HG03280 (cell line): ENCODE measurements around the gene DOCK3.
"Not testable (repeated sequence)": the region's sequence is repeated elsewhere in the genome, so short reads cannot be mapped to it uniquely, and the experiment has no call there.

Source experiments
- ATAC-seq: cut with Tn5 transposase; IDR thresholded peaks from one replicate; pipeline ENCODE4 v1.9.1; 2021; ENCODE audit warnings: mild to moderate bottlenecking, moderate library complexity; ENCODE audit not compliant: unreplicated experiment

The DOCK3 gene

DNA sequence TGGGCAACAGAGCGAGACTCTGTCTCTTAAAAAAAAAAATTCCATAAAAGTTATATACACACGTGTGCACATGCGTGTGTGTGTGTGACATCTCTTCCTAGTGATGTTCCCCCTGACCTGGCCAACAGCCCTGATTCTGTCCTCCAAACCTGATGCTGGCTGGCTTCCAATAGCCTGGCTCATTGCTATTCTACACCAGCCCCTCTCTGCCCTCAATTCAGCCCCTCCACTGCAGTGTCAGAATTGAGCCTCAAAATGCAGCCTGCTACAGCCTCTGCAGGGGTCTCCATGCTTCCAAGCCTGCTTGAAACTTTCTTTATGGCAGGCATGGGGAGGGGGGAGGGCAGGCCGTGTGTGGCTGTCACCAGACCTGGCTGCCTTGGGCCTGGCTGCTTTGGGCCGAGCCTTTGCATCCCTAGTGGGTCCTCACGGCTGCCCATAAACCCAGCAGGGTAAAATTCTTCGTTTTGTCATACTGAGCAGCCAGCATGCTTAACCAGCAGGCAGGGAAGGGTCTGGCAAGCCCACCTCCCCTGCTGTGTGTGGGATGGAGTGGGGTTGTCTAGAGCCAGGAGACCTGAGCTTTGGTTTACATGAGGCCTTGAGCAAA, 22.7 kb upstream of the DOCK3 start:
- no peak for ATAC-seq

DNA sequence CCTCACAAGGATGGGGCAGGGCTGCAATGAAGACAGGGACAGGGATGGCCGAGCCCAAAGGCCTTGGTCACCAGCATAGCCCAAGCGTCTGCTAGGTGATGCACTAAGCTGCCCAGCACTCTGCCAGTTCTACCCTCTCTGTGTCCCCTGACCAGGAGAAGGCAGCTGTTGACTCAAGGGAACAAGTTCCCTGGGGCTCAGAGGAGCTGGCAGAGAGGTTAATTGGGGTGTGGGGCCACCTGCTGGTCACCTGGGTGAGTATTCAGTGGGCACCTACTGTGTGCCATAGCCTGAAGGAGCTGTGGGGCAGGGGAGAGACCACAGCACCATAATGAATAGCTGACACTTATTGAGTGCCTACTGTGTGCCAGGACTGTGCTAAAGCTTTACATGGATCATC, 22.0 kb upstream of the DOCK3 start:
- no peak for ATAC-seq

DNA sequence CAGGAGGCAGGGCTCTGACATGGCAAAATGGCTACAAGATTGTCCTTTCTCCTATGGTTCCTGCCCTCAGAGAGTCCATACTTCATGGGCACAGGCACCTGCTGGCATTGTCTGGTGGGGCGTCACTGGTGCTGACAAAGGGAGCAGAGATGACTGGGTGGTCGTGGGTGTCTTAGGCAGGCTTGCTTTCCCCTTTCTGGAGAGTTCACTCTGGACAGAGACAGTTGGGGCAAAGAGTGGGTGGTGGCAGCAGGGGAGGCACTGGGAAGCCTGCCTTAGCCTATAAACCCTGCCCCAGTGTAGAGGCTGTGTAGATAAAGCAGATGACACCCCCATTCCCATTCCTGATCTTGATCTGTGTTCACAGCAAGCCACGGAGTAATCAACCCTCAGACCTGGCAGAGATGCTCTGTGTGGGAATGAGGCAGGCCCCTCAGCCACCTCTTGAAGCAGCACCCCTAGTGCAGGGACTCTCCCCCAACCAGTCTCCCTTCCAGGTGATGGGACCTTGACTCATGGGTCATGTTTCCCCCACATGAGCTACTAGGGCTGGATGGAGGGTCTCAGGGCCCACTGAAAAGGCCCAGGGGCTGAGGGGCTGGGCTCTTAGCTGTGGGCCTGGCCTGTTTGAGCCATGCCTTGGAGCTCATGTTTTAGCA, 20.7 kb upstream of the DOCK3 start:
- ATAC-seq, result no peak

DNA sequence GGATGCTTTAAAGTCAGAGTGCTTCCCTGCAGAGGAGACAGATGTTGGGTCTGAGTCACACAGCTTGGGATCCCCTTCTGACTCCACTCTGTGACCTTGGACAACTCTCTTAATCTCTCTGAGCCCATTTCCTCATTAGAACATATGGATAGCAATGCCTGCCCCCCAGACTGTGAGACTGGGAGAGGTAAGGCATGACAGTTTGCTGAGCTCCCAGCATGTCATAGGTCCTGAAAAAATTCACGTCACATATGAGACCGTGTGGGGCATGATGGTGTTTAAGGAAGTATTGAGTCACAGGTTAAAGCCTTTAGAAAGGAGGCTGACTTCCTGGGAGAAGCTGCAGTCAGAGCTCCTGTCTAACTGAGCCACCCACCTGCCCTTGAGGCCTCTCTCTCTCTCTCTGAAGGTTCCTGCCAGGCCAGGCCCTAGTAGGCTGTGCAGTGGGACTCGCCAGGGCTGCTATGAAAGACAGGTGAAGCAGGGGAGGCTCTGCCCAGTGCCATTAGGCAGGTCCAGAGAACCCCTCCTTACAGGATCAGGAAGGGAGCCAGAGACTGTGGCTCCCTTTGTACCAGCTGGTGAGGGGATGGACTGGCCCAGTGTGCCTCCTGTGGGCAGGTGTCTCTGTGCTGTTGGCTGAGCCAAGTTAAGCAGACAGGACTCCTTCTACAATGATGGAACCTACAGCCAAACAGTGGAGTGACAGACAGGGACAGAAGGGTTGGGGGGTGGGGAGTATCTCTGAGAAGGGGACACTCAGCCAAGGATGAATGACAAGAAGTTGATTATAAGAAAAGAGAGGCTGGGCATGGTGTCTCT, 19.5 kb upstream of the DOCK3 start:
- no peak for ATAC-seq

DNA sequence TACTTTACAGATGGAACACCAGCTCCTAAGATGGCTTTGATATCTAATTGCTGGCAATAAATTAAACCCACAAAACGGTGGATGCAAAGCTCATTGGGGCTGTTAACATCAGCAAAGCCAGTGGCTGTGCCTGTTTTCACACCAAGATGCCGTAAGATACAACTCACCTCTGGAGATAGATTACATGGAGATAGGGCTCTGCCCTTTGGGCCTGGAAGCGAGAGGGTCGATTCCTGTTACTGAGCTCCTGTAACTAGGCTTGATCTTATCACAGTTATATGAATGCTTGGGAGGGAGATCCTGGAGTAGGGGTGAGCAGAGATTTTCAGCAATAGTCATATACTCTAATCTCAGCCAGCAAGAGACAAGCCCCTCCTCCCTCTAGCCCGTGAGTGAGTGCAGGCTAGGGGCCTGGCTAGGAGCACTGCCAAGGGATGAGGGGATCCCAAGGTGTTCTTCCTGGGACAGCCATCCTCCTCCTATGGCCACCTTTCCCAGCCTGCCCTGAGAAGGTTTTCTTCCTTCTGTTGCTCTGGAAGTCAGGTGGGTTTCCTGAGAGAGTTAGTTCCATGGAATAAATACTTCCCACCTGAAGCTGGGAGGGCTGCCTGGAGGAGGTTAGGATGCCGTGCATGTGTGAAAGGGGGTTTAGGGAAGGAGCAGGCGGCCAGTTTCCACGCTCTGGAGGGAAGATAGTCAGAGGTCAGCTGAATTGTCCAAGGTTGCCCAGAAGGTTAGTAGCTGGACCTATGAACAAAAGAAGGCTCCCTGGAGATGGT, 18.1 kb upstream of the DOCK3 start:
- ATAC-seq, result no peak

DNA sequence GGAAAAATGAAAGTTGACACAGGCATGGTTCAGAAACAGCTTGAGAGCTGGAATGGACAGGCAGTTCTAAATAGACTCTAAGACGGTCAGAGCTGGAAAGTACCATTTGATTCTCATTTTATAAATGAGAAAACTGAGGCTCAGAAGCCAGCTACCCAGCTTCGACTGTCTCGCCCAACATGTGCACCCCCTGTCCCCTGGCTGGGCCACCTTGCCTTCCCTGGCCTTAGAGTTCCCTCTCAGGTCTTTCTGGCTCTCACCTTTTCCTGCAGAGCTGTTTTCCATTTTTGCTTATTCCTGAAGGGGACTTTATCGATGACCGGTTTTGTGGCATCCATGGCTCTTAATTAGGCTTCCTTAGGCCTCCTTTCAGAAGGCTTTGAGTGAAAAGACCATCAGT, 17.3 kb upstream of the DOCK3 start:
- no peak for ATAC-seq

DNA sequence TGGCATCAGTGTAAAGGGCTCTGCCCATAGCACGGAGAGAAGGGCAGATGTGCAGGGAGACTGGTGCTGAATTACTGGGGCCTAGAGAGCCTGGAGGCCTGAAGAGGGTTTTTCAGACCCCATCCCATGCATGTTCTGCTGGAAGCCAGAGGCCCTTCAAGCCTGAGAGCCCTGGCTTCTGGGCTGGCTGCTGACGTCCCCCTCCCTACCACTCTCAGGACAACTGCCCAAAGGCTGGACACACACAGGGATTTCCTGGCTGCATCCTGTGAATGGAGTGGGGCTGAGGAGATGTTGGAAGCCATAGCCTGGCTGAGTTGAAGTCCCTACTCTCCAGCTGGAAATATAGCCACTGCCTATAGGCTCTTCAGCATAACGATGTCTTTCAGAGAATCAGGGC, 16.9 kb upstream of the DOCK3 start:
- ATAC-seq, result no peak

DNA sequence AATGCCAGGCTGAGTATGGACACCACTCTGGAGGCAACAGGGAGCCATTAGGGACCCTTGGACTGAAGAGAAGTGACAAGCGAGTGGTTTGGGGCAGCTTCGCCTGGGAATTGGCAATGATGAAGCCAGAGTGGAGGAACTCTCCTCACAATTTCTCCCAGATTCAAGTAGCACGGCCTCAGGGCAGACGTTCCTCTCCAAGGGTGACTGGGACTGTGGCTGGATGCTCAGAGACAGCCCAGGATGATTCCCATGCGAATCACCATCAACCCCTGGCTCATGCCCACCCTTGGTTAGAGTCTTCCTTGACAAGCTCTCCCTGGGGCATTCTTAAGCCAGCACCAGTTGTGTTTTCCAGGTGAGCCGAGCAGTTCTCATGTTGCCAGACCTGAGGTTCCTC, 16.3 kb upstream of the DOCK3 start:
- no peak for ATAC-seq

DNA sequence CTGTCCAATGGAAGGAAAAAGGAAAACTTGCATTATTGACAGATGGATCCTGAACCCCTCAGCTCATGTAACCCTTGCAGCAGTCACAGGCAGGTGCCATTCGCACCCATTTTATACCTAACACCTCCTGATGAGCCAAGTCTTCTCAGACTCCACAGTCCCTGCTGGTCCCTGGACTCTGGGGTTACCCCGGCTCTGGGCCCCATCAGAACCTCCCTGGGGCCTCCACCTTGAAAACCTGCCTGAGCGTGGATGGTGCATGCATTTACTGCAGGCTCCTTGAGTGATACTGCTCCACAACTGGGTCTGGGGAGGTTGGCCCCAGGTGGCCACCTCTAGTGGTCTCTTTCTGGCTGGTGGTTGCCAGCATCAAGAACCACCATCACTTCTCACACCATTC, 15.9 kb upstream of the DOCK3 start:
- no peak for ATAC-seq

DNA sequence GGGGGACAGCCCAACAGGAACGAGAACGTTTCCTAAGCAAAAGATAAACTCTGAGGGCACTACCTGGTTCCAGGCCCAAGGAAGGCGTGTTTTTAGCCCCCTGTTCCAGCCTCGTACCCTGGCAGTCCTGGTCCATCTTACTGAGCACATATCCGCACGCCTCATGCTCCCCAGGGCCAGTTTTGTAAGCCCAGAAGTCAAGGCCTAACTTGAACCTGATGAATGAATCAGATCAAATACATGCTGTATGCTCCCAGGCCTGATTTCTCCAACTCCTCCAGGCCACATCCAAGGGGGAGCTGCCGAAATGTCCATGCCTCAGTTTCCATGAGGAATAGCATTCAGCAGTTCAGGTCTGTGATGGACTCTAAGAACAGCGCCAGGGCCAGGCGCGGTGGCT, 14.3 kb upstream of the DOCK3 start:
- no peak for ATAC-seq

DNA sequence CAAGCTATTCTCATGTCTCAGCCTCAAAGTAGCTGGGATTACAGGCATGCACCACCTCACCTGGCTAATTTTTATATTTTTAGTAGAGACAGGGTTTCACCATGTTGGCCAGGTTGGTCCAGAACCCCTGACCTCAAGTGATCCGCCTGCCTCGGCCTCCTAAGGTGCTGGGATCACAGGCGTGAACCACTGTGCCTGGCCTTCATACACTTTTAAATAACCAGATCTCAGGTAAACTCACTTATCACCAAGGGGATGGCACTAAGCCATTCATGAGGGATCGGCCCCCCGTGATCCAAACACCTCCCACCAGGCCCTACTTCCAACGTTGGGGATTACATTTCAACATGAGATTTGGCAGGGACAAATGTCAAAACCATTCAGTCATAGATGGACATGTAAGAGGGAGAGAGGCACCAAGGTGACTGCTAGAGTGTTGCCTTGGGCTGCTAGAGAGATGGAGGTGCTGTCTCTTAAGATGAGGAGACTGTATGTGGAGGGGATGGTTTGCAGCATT, 13.3 kb upstream of the DOCK3 start:
- ATAC-seq, result no peak

DNA sequence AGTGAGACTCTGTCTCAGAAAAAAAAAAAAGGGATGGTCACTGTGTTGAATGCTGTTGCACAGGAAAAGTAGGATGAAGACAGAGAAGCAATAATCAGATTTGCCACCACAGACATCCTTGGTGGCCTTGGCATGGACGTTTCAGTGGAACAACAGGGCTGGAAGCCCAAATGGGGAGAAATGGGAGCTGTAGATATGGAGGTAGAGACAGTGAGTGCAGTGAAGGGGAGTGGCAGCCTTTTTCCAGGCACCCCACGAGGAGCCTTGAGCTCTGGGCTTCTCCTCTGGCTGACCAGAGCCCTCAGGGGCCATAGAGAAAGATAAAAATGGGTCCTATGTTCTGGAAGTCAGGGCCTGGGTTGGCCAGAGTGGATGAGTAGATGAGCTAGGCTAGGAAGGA, 12.3 kb upstream of the DOCK3 start:
- ATAC-seq, result no peak

DNA sequence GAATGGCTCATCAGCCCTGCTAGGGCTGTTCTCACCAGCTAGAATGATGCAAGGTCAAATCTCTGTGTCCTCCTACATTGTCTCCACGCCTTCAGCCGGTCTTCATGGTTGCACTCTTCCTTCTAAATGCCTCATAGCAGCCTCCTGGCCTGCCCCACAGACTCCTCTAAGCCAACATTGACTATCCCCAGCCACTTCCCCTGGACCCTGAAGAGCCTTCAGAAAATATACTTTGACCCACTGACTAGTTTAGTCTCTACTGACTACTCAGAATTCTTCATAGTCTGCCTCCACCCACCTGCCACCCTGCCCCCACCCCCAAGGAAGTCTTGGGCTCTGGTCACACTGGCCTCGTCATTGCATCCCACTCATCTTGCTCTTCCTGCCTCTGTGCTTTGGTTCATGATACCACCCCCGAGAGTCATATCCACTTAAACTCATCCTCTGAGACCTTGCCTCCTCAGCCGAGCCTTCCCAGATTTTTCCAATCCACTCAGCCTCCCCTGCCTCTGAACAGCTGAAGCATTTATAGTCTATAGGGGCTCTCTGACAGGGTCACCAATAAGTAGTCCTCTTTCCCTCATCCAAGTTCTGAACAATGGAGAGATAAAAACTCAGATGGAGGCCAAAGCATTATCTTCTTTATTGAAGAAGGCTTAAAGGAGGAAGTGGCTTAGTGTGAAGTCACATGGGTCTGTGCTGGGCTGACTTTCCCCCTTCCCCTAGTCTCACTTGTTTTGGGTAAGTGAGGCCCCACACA, 9.5 kb upstream of the DOCK3 start:
- ATAC-seq, result no peak

DNA sequence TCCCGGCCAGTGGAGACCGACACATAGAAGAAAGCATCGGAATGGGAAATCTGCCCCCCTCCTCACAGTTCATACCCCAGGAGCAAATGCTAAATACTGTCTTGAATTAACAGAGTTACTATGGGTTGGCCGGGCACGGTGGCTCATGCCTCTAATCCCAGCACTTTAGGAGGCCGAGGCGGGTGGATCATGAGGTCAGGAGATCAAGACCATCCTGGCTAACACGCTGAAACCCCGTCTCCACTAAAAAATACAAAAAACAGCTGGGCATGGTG, 8.9 kb upstream of the DOCK3 start:
- not testable (repeated sequence) for ATAC-seq

DNA sequence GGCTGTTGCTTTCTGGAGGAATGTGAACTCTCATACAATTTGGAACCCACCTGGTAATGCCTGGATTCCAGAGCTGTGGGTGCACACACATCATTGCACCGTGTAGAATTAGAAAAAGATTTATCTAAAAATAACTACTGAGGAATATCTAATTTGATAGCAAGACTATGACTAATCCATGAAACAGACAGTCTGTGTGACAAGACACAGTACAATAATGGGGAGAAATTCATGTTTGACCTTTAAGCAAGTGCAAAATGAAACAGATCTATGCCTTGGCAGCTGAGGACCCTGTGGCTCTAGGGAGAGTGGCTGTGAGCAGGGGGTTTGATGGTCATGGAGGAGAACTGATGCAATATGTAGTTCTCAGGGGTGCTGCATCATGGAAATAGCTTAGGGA, 7.9 kb upstream of the DOCK3 start:
- ATAC-seq, result no peak

DNA sequence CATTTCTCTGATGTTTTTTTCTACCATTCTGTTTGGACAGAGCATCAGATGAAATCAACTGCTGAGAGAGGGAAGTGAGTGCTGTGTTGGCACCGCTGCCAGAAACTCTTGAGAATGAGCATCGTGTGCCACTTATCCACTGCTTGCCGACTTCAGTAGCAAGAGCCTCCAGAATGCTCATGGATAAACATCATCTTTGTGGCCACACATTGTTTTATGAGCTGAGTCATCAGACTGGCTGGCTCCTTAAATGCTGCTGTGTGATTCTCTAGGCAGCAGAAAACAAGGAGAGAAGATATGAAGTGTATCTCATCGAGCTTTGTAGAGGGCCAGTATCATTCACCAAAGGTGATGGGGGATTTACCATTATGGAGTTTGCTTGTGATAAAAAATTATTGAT, 3.4 kb upstream of the DOCK3 start:
- ATAC-seq, result no peak

DNA sequence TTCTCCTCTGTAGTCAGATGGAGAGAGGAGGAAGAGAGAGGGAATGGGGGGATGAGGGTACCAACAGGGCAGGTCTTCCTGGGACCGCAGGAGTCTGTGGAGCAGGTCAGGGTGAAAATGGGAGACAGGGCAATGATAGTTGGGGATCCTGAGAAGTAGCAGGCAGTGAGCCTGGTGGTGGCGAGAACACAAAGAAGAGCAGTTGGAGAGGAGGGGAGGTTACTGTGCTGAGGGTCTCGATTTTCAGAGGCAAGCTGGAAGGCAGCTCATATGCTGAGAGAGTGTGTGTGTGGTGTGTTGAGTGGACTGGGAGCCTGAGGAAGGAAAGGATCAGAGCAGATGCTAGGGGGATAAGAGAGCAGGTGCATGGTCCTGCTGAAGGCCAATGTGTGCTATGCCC, 2.1 kb upstream of the DOCK3 start:
- no peak for ATAC-seq

DNA sequence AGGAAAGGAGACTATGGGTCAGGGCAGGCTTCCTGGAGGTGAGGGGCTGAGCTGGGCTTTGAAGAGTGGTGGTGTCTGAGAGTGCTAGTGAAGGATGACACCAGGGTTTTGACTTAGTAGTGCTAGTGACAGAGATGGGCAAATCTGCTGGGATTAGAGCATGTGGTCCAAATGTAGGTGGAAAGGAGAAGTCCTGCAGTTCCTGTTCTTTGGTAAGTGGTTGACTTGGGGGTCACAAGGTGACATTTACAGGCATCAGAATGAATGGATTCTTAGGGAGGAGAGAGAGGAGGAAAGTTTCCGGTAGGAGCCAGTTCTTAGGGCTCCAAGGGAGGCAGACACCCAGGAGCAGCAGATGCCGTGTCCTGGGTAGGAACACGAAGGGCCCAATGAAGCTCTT, 796 bp upstream of the DOCK3 start:
- ATAC-seq, result no peak

DNA sequence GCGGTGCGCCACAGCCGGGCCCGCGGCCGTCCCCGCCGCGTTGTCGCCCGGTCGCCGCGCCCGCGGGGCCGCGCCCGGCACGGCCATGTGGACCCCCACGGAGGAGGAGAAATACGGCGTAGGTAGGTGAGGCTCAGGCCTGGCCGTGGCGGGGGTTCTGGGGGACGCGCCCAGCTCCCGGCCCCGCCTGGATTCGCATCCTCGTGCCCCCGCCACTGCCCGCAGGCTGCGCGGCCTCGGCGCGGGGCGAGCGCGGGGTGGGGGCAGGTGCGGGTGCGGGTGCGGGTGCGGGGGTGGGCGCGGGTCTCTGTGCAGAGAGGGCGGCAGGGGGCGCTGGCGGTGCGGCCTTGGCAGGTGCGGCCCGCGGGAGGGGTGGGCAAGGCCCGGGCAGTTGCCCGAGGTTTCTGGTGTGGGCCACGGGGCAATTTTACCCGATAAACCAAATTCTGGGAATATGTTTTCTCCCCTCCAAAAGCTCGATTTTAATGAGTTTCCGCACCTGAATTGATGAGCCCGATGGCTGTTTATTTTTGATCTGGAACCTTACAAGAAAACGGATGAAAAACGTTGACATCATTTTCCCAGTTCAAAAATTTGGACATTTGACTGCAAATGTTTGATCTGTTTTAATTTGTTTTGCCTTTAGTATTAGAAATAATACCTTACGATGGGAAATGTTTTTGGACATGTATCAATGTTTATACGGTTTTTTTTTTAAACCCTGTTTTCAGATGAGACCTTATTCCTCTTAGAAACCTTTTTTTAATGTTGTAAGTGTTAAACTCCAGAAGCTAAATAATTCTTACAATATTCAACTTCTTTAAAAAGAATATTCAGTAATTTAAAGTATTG, 678 bp downstream of the DOCK3 start:
- peak; percentile 29 for ATAC-seq
